NCI-H69 (cell line): ENCODE results near the gene DACT1.

Experiments
- DNase-seq: peaks from one replicate; lab custom pipeline; 2025; lab: John Stamatoyannopoulos, UW

DACT1 gene

DNA sequence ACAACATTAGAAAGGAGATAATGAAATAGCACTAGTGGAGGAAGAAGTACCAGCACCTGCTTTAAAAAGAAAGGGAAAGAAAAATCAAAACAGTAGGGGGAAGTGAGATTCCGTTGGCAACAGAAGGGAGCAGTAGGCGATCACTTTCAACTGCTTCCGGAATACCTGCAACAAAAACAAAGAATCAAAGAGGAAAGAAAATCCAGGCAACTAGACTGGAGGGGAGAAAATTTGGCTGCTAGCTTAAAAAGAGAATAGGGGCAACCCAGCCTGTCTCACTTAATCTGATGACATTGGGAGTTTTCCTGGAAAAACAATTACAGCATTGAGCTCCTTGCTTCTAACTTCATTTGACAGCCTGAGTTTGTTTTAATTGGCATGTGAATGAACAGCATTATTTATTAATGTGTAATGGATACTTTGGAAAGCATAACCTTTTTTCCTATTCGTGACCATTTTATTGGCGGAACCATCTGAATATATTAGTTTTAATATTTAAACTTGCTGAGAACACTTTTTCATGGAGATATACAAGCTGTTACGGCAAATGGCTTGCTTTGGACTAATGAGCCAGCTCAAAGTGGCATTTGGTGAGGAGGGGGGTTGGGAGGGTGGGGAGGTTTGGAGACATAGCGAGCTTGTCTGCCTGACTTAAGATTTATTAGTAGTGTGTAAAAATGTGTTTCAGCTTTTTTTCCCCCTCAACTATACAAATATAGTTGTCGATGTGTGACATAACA, 2.5 kb upstream of the DACT1 start:
- peak; percentile 83 for DNase-seq

DNA sequence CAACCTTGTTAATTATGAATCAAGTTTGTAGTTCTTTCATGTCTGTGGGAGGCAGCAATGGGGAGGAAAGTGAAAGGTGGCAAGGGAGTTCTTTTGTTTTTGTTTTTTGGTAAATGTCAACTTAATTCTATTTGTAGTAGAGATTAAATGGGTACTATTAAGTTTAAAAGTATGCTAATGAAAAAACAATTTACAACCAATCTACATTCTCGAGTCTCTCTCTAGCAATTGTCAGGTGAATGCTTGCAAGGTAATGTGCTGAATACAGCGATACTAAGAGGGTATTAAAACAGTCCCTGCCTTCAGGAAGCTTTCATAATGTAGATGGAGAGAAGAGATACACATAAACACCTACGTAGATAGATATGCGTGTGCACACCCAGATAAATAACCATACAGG, 1.6 kb upstream of the DACT1 start:
- DNase-seq: peak; percentile 58

DNA sequence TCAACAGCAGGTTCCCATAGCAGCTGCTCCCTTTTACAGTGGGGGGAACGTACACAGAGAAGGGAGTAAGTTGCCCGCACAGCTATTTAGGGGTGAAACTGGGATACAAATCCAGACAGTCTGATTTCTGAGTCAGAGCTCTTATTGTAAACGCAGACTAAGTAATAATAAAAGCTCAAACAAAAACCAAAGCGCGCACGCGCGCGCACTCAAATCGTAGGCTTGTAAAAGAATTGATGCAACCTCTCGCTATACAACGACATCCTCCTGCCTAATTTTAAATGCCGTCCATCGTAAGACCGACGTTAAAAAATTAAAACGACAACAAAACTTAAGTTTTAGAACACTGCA, 747 bp upstream of the DACT1 start:
- peak; percentile 88 for DNase-seq

DNA sequence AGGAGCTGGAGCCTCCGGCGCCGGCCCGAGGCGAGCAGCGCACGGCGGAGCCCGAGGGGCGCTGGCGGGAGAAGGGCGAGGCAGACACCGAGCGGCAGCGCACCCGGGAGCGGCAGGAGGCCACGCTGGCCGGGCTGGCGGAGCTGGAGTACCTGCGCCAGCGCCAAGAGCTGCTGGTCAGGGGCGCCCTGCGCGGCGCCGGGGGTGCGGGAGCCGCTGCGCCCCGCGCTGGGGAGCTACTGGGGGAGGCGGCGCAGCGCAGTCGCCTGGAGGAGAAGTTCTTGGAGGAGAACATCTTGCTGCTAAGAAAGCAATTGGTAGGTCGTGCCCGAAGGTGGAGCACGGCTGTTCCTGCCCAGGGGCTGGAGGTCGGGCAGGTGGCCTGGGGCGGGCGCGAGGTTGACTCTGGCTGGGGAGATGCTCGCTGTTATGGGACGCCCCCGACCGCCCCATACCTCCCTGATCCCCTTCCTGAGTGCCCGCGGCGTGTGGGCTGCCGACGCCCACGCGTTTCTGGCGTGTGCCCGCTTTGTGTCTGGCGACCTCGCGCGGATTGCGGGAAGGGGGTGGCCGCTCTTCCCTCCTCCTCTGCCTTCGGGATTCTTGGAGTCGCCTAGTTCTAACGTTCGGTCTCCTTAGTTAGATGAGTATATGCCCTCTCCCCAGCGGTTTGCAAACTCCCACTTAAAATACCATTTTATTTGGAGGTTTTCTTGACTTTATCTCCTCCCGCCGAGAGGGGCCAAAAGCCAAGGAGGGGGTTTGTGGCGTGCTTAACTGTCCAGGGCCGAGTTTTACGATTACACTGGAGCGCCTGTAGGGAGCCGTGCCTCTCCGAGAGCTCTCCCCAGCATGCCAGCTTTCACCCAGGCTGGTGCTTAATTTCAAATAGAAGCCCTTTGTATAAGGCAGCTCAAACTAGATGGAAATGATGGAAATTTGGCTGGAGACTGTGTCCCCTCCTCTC, 752 bp downstream of the DACT1 start:
- DNase-seq: peak; percentile 81

DNA sequence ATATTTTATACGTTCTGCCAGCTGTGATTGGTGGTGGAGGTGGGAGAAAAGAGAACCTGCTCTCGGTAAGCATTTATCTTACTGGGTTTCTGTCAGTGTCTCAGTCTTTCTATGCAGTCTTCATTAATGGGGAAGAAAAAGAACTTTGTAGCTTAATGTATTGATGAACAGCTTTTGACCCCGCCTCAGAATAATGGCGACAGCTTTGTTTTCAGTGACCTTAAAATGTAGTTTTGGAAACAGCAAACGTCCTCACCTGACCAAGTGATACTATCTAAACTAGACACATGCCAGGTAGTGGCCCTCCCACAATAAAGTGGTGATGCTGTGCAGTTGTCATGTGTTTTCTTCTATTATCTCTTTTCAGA, 1.4 kb downstream of the DACT1 start:
- DNase-seq: peak; percentile 78

DNA sequence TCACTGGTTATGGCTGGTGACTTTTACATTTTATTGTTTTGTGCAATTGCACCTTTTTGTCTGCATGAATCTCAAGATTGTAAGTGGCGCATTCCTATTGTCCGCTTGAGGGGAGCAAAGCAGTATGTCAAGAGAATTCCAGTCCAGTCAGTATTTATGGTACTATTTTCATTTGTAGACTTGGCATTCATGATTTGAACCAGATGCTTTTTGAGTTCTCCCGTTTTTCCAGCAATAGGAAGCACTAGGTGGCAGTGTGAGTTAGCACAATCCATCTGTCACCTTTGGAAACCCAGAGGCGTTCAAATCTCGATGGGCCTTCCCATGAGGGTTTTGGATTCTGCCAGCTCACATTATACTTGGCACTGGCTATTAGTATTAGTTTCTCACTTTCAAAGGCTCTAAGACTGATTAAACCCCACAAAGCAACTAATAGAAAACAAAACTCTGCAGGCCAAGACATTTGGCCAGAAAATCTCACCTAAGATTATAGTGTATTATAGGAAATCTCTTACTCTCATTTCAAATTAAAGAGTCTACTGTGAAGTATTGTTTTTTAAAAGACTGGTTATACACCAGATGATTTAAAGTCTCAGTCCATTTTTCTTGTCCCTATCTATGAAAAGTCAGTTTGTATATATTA, 2.2 kb downstream of the DACT1 start:
- DNase-seq: peak; percentile 96

DNA sequence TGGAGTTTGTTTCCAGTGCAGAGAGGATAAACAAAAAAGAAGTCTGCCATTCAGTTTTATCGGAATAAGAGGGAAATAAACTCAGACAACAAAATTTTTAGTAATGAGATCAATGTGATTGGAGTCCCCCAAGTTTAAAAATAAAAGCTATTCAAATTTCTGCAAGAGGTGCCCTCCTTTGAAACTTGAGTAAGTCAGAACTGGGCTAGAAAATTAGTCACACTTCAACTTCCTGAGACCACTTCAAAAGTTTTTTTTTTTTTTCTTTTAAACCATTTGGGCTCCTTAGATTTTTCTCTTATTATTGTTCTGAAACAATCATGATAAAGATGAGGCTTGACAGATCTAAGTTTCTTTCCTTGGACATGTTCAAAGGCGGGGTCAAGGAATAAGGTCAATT, 3.2 kb downstream of the DACT1 start:
- DNase-seq: no peak

DNA sequence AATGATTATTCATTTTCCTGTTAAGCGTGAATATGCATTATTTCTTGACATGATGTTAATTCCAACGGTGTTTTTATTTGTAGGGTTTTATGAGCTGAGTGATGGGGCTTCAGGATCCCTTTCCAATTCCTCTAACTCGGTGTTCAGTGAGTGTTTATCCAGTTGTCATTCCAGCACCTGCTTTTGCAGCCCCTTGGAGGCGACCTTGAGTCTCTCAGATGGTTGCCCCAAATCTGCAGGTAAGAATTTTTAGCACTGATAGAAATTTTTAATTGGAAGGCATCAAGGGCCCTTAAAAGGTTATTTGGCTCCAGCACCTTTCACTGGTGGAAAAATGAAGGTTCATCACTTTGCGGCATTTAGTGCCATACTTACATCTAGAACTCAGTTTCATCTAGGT, 3.7 kb downstream of the DACT1 start:
- peak; percentile 64 for DNase-seq

DNA sequence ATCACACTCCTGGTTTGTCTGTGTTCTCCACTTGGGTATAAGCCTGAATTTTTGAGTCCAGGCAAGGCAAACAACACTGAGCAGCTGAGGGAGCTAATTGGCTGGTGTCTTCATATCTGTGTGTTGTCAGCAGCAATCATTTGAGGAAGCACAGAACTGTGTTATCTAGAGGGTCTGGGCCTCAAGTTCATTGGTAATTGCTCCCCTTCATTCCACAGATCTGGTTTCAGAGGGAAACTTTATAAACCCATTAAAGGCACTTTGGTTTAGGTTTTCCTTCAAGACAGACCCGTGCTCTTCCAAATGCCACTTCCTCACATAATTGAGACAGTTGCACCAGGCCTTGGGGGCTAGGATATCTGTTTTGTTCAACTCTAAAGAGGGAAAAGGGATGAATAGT, 5.6 kb downstream of the DACT1 start:
- peak; percentile 46 for DNase-seq

DNA sequence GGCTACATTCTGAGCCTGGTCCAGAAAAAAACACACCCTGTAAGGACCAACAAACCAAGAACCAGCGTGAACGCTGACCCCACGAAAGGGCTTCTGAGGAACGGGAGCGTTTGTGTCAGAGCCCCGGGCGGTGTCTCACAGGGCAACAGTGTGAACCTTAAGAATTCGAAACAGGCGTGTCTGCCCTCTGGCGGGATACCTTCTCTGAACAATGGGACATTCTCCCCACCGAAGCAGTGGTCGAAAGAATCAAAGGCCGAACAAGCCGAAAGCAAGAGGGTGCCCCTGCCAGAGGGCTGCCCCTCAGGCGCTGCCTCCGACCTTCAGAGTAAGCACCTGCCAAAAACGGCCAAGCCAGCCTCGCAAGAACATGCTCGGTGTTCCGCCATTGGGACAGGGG, 7.9 kb downstream of the DACT1 start:
- DNase-seq: no peak

DNA sequence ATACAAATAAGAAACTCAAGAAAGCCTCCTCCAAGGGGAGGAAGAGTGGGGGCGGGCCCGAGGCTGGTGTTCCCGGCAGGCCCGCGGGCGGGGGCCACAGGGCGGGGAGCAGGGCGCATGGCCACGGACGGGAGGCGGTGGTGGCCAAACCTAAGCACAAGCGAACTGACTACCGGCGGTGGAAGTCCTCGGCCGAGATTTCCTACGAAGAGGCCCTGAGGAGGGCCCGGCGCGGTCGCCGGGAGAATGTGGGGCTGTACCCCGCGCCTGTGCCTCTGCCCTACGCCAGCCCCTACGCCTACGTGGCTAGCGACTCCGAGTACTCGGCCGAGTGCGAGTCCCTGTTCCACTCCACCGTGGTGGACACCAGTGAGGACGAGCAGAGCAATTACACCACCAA, 8.7 kb downstream of the DACT1 start:
- no peak for DNase-seq

DNA sequence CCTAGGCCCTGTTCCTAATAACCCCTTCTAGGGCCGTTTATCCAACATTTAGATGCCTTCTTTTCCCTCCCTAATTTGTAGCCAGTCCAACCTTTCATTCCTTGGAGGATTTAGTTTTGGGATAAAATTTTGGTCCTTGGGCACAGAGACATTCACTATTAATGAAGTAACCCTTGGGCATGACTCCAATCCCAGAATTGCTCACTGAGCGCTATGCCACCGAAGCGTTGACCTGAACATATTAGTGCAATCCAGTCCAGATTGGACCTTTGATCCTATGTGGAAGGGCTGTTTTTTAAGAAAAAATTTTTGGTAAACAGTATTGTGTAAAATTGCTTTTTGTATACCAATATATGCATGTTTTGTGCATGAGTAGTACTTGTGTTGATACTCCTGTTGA, 10.0 kb downstream of the DACT1 start:
- no peak for DNase-seq

DNA sequence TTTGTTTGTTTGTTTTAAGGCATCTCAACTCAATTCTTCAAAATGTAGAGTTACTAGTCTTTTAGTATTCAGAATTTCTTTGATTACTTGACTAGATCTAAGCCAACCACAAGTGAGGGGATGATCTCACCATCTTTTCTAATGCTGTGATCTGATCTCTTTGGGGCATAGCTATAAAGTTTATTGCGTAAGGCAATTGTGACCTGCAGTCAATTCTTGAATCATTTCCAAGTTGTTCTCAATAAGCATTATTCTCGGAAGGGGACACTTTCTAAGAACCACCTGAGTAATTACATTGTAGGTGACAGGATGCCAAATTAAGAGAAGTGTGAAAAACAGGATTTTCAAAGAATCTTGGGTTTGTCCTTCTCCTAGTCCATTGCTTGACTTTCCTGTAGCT, 13.1 kb downstream of the DACT1 start:
- DNase-seq: peak; percentile 41

DNA sequence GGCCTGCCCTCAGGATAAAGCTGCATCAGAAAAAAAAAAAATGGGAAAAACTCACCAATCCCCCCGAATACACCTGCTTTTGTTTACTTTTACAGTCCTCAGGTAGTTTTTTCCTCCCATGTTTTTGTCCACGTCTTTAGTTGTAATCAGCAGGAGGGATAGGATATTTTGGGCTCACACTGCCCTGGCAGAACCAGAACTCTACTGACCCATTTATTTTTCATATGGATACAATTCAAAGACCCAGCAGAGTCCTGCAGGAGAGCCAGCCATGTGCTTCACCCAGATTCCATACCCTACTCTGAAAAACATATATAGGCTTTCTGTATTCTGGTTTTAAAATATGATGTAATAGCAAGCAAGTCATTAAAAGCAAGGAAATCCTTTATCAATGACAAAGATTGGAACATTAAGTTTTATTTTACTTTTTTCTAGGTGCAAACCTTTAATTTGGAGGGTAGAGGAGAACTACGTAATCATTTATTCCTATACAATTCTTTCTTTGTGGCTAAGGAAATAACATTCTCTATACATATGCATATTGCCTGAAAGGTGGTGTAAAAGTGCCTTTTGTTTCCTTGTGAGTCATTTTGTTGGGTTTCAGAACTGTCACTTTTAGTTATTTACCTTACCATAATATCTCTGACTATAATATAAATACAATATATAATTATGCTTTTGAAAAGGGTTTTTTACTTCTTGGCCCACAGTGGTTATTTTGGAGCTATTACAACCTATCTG, 19.1 kb downstream of the DACT1 start:
- DNase-seq: peak; percentile 94

DNA sequence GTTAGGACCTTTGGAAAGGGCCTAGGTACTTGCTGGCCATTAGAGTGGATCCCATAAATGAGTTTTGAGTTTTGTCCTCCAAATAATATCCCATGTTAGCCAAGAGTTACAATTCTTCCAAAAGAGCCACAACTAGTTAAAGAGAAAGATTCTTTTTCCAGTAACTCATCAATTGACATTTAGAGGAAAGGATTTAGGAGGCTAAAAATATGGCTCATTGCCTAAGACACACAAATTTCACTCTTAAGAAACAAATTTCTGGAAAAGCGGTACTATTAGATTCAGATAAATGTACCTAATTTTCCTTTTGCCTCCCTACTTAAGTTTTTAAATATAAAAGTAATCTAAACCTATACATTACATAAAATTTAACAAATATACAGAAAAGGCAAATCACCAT, 21.3 kb downstream of the DACT1 start:
- no peak for DNase-seq

DNA sequence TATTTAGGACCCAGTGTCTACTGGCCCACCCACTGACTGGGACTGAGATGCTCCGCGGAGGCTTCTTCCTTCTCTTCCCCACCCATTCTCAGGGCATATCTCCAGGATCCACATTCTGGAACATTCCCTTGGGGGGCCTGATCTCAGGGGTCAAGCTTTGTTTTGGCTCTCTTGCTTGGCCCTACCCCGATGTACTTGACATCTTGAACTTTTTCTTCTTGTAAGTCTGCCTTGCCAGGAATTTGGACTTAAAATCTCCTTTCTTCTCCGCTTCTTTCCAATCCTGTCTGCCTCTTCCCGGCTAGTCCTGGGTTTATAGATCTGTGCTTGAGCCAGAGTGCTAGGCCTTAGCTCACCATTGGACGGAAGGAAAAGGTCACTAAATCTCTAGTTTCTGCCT, 22.1 kb downstream of the DACT1 start:
- DNase-seq: no peak

DNA sequence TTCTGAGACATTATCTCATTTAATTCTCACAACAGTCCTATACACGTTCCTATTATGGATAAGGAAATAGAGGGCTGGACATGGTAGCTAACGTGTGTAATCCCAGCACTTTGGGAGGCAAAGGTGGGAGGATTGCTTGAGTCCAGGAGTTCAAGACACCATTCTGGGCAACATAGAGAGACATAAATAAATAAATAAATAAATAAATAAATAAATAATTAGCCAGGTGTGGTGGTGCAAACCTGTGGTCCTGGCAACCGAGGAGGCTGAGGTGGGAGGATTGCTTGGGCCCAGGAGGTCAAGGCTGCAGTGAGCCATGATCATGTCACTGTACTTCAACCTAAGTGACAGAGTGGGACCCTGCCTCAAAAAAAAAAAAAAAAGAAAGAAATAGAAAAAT, 22.6 kb downstream of the DACT1 start:
- no peak for DNase-seq

DNA sequence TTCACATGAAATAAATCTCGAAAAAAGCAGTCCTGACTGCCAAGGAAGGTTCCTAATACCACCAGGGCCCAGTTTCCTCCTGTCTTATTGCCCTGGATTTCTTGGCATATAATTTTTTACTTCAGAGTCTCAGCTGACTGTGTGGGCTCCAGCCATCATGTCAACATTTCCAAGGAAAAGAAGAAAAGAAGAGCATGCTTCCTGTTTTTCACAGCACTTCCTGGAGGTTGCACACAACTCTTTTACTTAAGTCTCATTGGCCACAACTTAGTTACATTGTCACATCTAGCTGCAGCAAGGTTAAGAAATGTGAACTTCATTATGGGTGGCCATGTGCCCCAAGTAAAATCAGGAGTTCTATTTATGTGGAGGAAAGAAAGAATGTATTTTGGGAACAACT, 24.3 kb downstream of the DACT1 start:
- DNase-seq: peak; percentile 48

DNA sequence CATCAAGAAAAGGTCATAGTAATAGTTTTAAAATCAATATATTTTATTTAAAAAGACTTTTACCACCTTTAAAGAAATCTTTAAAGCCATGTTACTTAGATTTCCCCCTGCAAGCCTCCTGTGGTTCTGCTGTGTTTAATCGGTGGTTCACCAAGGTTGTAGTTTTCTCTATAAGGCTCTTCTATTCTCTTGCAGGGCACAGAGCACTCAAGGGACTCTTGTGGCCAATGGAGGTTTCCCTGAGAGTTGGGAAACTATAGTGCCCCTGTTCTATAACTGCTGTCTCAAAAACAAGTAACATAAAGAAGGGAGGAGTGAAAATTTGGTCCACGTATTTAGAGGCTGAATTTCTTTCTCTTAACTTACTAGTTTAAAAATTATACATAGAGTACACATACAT, 25.0 kb downstream of the DACT1 start:
- DNase-seq: peak; percentile 87

DNA sequence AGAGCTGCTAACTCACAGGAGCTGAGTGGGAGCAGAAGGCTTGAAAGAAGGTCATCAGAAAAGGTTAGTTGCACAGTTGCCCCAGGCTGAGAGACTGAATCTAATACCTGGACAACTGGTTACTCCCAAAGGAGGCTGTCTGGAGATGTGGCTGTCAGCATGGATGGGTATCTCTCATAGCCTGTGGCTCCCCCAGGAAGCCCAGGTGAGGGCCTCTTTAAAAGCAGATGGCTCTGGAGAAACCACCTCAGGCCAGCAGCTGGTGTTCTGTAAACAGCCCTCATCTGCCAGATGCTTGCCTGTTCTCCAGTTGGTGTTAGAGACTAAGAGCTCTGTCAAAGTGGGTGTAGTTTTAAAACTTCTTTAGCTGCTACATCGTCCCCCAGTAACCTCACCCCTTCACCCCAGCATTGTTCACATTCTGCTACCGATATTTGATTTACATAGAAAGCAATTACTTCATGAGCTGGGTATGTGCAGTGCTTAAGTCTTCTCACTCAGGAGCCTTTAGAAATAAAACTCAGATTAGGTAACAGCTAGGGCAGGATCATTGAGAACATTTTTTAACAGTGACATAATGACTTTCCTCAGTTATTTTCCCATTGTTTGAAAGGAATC, 25.8 kb downstream of the DACT1 start:
- peak; percentile 100 for DNase-seq

DNA sequence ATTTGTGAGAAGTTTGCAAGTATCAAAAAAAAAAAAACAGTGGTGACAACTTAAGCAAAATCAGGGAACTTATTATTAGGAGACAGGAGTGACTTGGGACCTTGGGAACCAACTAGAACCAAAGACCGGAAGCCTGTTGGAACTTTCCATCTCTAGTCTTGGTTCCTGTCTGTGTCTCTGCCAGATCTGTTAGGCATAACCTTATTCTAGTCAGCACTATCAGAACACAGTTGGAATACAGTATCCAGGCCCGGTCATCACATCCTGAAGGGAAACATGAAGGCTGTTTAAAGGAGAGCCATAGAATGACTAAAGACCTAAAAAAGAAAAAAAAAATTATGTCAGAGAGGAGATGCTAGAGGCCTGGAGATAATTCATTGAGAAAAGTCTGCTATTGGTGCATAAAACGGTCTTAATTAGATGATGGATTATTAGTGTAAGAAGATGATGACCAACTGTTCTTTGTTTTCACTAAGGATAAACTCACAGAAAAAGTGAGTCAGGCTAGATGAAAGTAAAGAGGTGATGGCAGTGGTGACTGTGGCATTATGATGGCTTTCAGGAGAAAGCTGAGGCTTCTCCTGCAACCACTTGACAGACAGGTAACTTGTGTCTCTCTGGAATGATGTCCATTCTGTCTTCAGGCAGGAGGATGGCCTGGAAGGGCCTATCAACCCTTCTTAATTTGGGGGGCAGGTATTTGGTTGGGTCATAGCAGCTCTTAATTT, 28.2 kb downstream of the DACT1 start:
- no peak for DNase-seq
